ENCODE data around the gene DUSP5.

Gene DUSP5

GRCh38 chr10:110502851-110503301 lies 5.2 kb downstream of the DUSP5 start:
- FAIRE-seq (no peak), DNase-seq (ENCODE audit: insufficient read length, low spot score) (no peak)
- no peak for TF ChIP-seq CTCF (IDR thresholded peaks at IDR 0.05; ENCODE audit: insufficient read depth, missing control alignments)

DNA sequence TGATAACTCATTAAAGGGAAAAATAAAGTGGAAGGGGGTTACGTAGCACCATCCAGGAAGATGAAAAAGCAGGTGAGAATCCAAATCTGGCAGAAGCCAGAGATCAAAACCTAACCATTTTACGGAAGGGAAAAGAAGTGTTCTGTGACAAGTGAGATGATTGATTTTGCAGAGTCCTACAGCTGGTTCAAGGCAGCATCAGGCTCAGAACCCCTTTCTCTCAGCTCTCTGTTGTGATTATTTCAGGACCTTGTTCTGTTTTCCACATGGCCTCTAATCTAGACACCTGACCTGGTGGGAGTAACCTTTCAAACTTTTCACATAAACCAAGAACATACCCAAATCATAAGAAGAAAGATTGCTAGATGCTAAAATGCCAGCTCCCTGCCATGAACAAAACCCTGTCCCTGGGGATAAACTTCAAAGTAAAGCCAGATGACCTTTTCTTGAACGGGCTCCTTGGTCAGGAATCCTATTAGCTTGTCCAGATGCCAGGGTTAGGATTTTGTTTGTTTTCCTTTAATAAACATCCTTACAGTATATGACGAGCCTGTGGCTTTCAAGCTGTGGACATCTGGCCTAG lies 5.9 kb downstream of the DUSP5 start:
- FAIRE-seq (no peak), DNase-seq (ENCODE audit: insufficient read length, low spot score) (no peak)
- TF ChIP-seq CTCF (IDR thresholded peaks at IDR 0.05; ENCODE audit: insufficient read depth, missing control alignments): no peak

DNA sequence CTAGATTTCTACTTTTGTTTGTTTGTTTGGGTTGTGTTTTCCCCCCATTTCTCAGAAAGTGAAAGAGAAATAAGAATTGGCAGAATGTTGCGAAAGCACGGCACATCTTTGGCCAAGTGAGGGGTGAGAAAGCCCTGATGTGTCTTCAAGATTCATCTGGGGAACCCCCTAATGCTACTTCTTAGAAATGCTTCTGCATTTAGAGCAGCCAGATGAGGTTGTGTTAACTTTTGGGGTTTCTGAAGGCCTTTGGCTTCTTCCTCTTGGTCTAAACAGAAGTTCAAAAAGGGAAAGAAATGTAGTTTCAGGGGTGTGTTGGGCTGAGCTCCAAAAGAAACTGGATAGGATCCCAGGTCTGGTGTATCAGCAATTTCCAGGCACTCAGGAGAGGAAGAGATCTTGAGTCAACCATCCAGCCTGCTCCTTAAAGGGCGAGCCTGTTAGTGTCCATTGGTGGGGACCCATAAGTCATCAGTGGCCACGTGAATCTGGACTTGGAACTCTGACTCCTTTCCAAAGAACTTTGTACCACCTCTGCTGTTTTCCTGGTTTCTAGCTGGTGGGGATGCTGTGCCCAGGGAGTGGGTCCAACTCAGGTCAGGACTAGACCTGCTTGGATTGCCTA lies 6.5 kb downstream of the DUSP5 start:
- FAIRE-seq (no peak), DNase-seq (ENCODE audit: insufficient read length, low spot score) (no peak)

DNA sequence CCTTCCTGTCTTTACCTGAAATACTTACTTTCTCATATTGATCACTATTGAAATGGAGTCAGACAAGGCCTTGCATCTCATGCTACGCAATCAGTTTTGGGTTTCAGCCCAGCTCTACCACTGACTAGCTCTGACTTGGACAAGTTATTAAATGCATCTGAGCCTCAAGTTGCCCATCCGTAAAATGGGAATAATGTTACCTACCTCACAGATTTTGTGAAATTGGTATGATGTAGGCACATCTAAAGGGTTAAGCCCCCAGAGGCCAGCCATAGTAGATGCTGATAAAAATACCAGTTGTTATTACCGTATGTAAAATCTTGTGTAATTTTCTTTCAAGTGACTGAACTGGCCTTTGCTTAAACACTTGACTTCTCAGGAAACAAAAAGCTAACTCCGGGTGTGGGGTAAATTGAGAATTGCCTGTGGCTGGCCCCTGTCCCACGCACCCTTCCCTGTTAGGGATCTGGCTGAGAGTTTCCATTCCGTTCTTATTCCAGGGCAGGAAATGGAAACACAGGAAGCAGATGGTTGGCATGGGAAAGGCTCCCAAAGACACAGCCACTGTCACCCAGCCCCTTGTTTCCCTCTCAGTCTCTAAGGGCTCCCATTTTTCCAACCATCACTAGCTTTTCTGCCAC lies 7.5 kb downstream of the DUSP5 start:
- DNase-seq (ENCODE audit: insufficient read length, low spot score) (no peak), FAIRE-seq (no peak)
- TF ChIP-seq CTCF (IDR thresholded peaks at IDR 0.05; ENCODE audit: insufficient read depth, missing control alignments): no peak

More for the DNA sequence above, 6.5 kb downstream of the DUSP5 start:
- no peak for TF ChIP-seq CTCF (IDR thresholded peaks at IDR 0.05; ENCODE audit: insufficient read depth, missing control alignments)

- TF ChIP-seq CTCF (IDR thresholded peaks at IDR 0.05; ENCODE audit: insufficient read depth, missing control alignments): no peak
- DNase-seq (ENCODE audit: insufficient read length, low spot score) (no peak), FAIRE-seq (no peak)
Observed at GRCh38 chr10:110506448-110506847, 8.7 kb downstream of the DUSP5 start.

DNA sequence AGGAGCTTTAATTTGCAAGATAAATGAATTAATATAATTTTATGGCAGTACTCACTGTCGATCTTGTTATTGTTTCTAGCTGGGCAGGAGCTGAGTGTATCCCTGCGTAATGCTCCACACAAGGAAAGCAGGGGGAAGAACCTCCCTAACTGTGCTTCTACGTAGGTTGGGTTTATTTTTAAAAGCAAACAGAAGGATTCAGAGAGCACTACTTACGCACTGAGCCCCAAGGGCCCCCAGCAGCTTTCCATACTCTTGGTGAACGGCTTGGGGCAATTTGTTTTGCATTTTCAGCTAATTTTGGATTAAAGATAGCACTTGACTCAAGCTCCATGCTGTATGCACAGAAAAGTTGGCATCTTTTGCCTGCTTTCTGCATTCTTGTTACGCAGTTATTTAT lies 9.6 kb downstream of the DUSP5 start:
- TF ChIP-seq CTCF (IDR thresholded peaks at IDR 0.05; ENCODE audit: insufficient read depth, missing control alignments): no peak
- DNase-seq (ENCODE audit: insufficient read length, low spot score): no peak
- FAIRE-seq: no peak
